Measurements from ENCODE around the gene KDM2A.
A peak's percentile ranks its signal among the peaks of the same experiment; 100 is the strongest.
"Not testable (repeated sequence)": the region's sequence is repeated elsewhere in the genome, so short reads cannot be mapped to it uniquely, and the experiment has no call there.

Gene KDM2A

GRCh38 chr11:67118181-67118766, 789 bp upstream of the KDM2A start:
- DNase-seq (ENCODE audit: low spot score): peak; percentile 20

- peak; percentile 62 for DNase-seq (ENCODE audit: low spot score)
Observed at GRCh38 chr11:67119585-67120391, 725 bp downstream of the KDM2A start.

DNA sequence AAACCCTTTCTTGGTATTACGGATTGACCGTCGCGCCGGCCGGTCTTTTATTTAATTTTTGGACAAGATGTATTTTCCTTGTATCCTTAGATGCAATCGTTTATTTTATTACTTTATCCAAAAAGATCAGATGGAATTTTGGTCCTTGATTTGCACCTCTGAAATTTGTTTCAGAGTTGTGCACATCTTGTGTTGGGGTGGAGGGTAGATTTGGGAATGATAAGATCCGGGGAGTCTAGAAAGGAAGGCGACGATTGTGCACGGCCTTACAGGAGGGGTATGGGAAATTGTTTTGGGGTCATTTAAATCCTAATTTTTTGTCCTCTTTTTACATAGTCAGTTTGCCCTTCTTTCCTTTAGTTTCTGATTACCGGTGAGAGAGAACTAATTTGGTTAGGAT, 1.4 kb downstream of the KDM2A start:
- peak; percentile 21 for DNase-seq (ENCODE audit: low spot score)

- peak; percentile 56 for DNase-seq (ENCODE audit: low spot score)
Observed at GRCh38 chr11:67120881-67121710, 2.0 kb downstream of the KDM2A start.

- not testable (repeated sequence) for DNase-seq (ENCODE audit: low spot score)
Observed at GRCh38 chr11:67123801-67124200, 4.7 kb downstream of the KDM2A start.

DNA sequence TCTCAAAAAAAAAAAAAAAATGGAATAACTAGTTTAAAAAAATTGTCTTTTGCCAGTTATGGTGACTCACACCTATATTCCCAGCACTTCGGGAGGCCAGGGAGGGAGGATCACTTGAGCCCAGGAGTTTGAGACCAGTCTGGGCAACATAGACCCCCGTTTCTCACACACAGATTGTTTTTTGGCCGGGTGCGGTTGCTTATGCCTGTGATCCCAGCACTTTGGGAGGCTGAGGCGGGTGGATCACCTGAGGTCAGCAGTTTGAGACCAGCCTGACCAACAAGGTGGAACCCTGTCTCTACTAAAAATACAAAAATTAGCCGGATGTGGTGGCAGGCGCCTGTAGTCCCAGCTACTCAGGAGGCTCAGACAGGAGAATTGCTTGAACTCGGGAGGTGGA, 7.2 kb downstream of the KDM2A start:
- DNase-seq (ENCODE audit: low spot score): not testable (repeated sequence)

DNA sequence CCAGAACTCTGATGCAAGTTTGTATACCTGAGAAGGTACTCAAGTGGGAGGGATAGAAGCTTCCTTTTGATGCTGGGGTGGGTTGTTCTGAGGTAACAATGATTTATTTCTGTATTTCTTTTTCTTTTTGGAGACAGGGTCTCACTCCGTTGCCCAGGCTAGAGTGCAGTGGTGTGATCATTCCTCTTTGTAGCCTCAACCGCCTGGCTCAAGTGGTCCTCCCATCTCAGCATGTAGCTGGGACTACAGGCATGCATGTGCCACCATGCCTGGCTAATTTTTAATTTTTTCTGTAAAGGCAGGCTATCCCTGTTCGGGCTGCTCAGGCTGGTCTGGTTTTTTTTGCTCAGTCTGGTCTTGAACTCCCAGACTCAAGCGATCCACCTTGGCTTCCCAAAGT, 7.9 kb downstream of the KDM2A start:
- no peak for DNase-seq (ENCODE audit: low spot score)

DNA sequence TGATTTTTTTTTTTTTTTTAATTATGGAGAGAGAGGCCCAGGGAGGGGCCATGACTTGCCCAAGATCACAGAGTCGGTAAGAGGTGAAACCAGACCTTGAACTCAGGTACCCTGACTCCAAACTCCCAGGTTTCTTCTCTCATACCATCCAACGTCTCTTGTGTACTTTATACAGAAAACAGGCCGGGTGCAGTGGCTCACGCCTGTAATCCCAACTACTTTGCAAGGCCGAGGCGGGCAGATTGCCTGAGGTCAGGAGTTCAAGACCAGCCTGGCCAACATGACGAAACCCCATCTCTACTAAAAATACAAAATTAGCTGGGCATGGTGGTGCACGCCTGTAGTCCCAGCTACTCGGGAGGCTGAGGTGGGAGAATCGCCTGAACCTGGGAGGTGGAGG, 11.8 kb downstream of the KDM2A start:
- DNase-seq (ENCODE audit: low spot score): not testable (repeated sequence)

GRCh38 chr11:67136156-67136555, 17.1 kb downstream of the KDM2A start:
- no peak for DNase-seq (ENCODE audit: low spot score)

- DNase-seq (ENCODE audit: low spot score): no peak
Observed at GRCh38 chr11:67138922-67139321, 19.9 kb downstream of the KDM2A start.

- DNase-seq (ENCODE audit: low spot score): no peak
Observed at GRCh38 chr11:67146516-67147226, 27.6 kb downstream of the KDM2A start.

DNA sequence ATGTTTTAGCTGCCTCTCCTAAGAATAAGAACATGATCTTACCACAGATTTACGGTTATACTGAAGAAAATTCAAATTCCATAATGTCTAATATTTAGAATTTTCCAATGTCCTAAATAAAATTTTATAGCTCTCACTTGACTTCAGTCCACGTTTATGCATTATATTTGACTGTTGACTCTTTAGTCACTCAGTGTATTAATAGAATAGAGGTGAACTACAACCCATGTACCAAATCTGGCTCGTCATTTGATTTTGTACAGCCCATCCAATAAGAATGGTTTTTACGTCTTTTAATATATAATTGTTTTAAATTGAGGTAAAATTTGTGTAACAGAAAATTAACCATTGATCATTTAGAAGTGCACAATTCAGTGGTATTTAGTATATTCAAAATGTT, 34.9 kb downstream of the KDM2A start:
- DNase-seq (ENCODE audit: low spot score): no peak

DNA sequence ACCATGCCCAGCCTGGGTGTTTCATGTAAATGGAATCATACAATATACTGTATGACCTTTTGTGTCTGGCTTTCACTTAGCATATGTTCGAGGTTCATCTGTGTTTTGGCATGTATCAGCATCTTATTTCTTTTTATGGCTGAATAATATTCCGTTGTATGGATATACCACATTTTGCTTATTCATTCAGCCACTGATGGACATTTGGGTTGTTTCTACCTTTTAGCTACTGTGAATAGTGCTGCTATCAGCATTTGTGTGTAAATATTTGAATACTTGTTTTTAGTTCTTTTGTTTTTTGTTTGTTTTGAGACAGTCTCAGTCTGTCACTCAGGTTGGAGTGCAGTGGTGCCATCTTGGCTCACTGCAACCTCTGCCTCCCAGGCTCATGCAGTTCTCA, 35.7 kb downstream of the KDM2A start:
- no peak for DNase-seq (ENCODE audit: low spot score)

- DNase-seq (ENCODE audit: low spot score): no peak
Observed at GRCh38 chr11:67157691-67158090, 38.6 kb downstream of the KDM2A start.

DNA sequence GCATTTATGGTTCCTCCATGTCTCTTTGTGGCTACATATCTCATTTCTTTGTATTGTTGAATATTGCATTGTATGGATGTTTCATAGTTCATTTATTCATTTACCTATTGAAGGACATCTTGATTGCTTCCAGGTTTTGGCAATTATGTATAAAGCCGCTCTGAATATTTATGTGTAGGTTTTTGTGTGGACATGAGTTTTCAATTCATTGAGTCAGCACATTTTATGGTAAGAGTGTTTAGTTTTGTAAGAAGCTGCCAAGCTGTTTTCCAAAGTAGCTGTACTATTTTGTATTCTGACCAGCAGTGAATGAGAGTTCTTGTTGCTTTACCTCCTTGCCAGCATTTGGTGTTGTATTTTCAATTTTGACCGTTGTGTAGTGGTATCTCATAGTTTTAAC, 39.2 kb downstream of the KDM2A start:
- no peak for DNase-seq (ENCODE audit: low spot score)

- no peak for DNase-seq (ENCODE audit: low spot score)
Observed at GRCh38 chr11:67160045-67160444, 41.0 kb downstream of the KDM2A start.

DNA sequence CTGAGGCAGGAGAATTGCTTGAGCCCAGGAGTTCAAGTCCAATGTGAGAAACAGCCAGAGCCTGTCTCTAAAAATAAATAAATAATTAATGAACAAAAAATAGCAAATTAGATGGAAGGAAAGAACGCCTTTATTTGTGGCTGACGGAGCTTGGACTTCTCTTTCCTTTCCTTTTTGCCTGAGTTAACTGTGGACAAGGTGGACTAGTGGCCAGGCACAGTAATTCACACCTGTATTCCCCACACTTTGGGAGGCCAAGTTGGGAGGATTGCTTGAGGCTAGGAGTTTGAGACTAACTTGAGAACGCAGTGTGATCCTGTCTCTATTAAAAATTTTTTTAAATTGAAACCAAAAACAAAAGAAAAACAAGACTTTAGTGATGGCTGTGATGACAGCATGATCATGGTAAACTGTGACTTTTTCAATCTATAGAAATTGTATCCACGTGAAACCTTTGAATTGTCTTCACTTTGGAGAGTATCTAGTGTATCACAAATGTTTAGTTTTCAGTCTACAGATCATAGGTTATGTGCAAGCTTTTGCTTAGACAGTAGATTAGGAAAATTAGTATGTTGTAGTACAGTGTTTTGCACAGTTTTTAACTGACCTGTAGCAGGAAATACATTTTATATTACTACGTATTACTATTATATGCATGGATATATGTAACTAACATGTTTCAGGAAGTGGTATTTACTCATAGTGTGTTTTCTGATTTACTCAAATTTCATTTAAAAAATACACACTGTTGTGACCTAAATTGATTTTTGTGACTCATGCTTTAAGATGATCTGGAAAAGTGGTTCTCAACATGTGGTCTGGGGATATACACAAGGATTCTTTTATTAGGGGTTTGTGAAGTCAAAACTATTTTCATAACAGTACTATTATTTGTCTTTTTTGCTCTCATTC, 42.1 kb downstream of the KDM2A start:
- DNase-seq (ENCODE audit: low spot score): no peak

DNA sequence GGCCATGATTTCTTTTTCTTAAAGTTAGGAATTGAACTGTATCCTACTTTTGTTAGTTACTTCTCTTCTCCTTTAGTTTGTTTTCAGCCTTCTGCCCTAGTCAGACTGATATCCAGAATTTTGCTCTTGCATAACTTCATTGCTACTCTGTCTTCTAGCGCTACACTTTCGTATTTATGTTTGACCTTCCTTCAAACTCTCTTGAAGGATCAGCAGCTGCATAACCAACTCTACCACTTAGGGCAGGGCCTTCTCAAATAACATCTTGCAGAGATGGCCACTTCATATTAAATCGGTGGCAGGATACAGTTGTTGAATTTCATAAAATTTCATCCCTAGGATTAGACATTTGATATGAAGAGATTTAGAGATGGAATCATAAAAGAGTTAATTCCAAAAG, 43.9 kb downstream of the KDM2A start:
- DNase-seq (ENCODE audit: low spot score): no peak

- DNase-seq (ENCODE audit: low spot score): no peak
Observed at GRCh38 chr11:67165623-67166022, 46.6 kb downstream of the KDM2A start.

DNA sequence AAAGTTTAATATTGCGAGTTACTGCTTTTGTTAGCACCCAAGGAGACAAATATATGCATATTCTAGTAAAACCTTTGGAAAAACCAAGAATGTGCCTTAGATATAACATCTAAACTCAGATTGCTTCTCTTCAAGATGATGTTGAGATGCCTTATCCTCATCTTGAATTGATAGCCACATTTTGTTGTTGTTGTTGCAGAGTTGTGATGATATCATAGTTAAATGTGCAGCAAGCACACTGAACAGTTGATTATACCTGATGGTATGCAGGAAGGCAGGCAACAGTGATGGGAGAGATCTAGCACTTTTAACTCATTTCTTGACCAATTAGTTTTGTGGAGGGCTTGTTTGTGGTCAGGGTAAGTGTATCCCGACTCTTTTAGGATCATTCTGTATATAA, 48.0 kb downstream of the KDM2A start:
- DNase-seq (ENCODE audit: low spot score): no peak

DNA sequence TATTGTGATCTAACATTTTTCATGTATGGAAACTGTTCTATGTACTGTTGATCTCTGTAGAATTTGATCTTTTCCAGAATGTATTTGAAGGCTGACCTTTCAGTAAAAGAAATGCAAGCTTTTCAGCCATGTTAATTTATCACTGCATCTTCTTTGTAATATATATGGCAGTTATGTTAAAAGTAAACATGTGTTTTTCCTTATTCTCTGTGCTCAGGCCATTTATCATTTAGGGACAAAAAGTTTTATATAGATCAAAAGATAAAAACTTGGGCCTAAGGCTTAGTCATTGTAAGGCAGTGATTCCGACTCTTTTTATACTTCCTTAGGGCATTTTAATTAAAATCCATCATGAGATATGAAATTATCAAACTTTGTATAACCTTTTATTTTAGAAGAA, 48.7 kb downstream of the KDM2A start:
- DNase-seq (ENCODE audit: low spot score): no peak
